Testis (tissue), 3 donors: ENCODE measurements around the gene NARF. TPM values are rescaled to one million over a fixed set of nuclear protein-coding genes. Genes with fewer than 3 reads are reported as not detected.

Experiments used
- DNase-seq: peaks from one replicate; pipeline ENCODE4 v3.0.0-alpha.2; 2019
- H3K27ac ChIP-seq, 2 donors: fragments of 200-600 bp; sonication (generic); one replicate each; pipeline ENCODE4 v1.5.1; 2019
- H3K27me3 ChIP-seq: fragments of 200-600 bp; sonication (generic); one replicate; pipeline ENCODE4 v1.5.1; 2019
- H3K36me3 ChIP-seq: fragments of 200-600 bp; sonication (generic); one replicate; pipeline ENCODE4 v1.5.1; 2017; ENCODE audit warnings: low read depth; ENCODE audit errors: missing control alignments
- H3K4me1 ChIP-seq: fragments of 200-600 bp; sonication (generic); one replicate; pipeline ENCODE4 v1.5.1; 2019
- H3K4me3 ChIP-seq, 2 donors: fragments of 200-600 bp; sonication (generic); one replicate each; pipeline ENCODE4 v1.5.1; 2017 to 2019
- H3K9me3 ChIP-seq: fragments of 200-600 bp; sonication (generic); one replicate; pipeline ENCODE4 v1.5.1; 2017
- POLR2A ChIP-seq: fragments of 450-650 bp; IDR thresholded peaks from one replicate; pipeline ENCODE4 v1.6.1; 2017; ENCODE audit warnings: antibody characterized with exemption, mild to moderate bottlenecking, moderate library complexity
- WGBS, 2 donors: methylation state at CpG; one replicate each; pipeline ENCODE4 v1.1.5; 2018; 5-methylcytosine and 5-hydroxymethylcytosine counted together
- intact Hi-C: fragments of 100-400 bp; cut with DNase I; formaldehyde crosslinking; loops from one replicate; pipeline ENCODE4 v1.15.1; 2023; ENCODE audit warnings: low total_unique reads
- polyA plus RNA-seq: library from polyadenylated mRNA; stranded (reverse); fragments of 350-450 nt; fragmentation: Illumina TruSeq; extraction: RNeasy Lipid Tissue Mini Kit (QIAGEN cat#74804); gene quantifications from one replicate; pipeline ENCODE4 v1.2.3, GENCODE V29; 2014; ENCODE audit warnings: low read depth, low replicate concordance; ENCODE audit not compliant: insufficient read depth
- total RNA-seq, 2 donors: library from RNA; depleted of rRNA; stranded (reverse); fragments of >200 nt; gene quantifications; one replicate each; pipeline ENCODE4 v1.2.3, GENCODE V29; 2016
- TF ChIP-seq, protein P1 (sequence below), 3 experiments: fragments of 450-650 bp in 2 of 3; fragments of 200-600 bp in 1 of 3; sonication (generic) in 1 of 3; IDR thresholded peaks; one replicate each; pipeline ENCODE4 v1.5.1; 2016 to 2019; ENCODE audit warnings: antibody characterized with exemption in 3 of 3, mild to moderate bottlenecking in 2 of 3, moderate library complexity in 1 of 3

Gene NARF
- total and polyA plus RNA-seq, 3 donors from 2014 or later: 115 to 161 (median 130) TPM

DNA sequence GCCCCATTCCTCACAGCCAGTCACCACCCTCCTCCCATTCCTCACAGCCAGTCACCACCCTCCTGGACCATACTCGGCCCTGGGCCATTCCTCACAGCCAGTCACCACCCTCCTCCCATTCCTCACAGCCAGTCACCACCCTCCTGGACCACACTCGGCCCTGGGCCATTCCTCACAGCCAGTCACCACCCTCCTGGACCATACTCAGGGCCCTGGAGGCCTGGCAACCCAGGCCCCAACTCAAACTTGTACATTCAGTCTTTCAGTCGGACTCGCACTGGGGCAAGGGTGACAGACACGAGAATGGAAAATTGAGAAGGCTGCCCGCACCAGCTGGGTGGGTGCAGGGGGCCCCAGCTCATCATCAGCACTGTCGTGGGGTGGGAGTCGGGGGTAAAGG is 30.6 kb downstream of the NARF start:
- Histone ChIP-seq H3K9me3 (no peaks in the 10 kb centered on the region), H3K27ac (no peak overlapping the region), H3K4me1 (peaks cover 6% of the 10 kb centered on the region), H3K36me3 (no peaks in the 10 kb centered on the region), H3K4me3 (no peak overlapping the region), H3K27me3 (no peaks in the 10 kb centered on the region)
- intact Hi-C loops: no loop called here
- WGBS, 2 donors: 44 to 81% methylated on average over 2 to 8 of the region's 8 CpGs
- TF ChIP-seq POLR2A: no peak
- TF ChIP-seq, protein P1, sequence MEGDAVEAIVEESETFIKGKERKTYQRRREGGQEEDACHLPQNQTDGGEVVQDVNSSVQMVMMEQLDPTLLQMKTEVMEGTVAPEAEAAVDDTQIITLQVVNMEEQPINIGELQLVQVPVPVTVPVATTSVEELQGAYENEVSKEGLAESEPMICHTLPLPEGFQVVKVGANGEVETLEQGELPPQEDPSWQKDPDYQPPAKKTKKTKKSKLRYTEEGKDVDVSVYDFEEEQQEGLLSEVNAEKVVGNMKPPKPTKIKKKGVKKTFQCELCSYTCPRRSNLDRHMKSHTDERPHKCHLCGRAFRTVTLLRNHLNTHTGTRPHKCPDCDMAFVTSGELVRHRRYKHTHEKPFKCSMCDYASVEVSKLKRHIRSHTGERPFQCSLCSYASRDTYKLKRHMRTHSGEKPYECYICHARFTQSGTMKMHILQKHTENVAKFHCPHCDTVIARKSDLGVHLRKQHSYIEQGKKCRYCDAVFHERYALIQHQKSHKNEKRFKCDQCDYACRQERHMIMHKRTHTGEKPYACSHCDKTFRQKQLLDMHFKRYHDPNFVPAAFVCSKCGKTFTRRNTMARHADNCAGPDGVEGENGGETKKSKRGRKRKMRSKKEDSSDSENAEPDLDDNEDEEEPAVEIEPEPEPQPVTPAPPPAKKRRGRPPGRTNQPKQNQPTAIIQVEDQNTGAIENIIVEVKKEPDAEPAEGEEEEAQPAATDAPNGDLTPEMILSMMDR (IDR thresholded peaks at IDR 0.05): no peak
- no peak for DNase-seq

DNA sequence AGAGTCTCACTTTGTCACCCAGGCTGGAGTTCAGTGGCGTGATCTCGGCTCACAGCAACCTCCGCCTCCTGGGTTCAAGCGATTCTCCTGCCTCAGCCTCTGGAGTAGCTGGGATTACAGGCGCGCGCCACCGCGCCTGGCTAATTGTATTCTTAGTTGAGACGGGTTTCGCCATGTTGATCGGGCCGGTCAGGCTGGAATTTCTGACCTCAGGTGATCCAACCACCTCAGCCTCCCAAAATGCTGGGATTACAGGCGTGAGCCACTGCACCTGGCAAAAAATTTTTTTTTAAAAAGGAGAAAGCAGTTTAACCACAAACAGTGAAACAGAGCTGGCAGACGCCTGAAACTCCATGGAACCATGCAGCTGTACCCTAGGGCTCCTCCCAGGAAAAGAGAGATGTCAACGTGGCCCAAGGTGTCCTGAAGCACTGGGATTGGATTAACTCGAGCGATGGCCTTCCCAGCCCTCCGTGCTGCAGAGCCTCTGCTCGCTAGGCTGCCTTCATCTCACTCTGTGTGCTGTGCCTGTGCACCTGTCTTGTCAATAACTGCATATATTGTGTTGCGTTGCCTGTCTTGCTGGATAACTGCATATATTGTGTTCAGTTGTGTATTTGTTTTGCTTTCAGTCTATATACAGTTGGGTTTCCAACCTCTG is 31.4 kb downstream of the NARF start:
- no peaks in the 10 kb centered on the region for H3K36me3 ChIP-seq
- no peak overlapping the region for H3K4me3 ChIP-seq
- H3K9me3 ChIP-seq: no peaks in the 10 kb centered on the region
- 93 to 96% methylated on average over 18 to 21 of the region's 21 CpGs for WGBS, 2 donors
- no peaks in the 10 kb centered on the region for H3K27me3 ChIP-seq
- H3K4me1 ChIP-seq: peaks cover 6% of the 10 kb centered on the region
- H3K27ac ChIP-seq: no peak overlapping the region
- no peak for DNase-seq
- intact Hi-C loops: no loop called here
- no peak for TF ChIP-seq POLR2A
- TF ChIP-seq, protein P1 (IDR thresholded peaks at IDR 0.05): no peak

DNA sequence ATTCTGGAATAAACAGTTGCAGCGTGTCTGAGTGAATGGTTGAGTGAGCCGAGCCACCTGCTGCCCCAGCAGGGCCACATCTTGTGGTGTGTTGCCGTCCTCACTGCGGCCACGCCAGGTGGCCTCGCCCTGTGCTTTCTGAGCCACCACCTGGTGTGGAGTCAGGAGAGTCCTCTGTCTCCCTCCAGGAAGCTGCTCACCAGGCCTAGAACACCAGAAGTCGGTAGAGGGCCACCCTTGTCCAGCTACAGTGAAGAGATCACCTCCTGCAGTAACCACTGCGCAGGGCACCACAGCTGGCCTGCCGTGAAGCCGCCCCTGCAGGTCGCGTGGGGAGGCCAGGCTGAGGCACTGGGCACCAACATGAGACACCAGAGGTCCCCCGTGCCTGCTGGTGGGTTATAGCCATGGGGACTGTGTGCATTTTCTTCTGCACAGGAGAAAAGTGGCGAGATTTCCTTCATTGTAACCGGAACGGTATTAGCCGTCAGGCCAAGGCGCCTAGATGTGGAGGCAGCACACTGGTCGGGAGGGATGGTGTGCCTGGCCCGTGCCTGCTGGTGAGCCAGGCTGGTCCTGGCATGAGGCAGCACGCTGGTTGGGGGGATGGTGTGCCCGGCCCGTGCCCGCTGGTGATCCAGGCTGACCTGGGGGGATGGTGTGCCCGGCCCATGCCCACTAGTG is 32.1 kb downstream of the NARF start:
- TF ChIP-seq, protein P1 (IDR thresholded peaks at IDR 0.05): no peak
- TF ChIP-seq POLR2A: no peak
- Histone ChIP-seq H3K9me3 (no peaks in the 10 kb centered on the region), H3K27ac (no peak overlapping the region), H3K4me1 (peaks cover 6% of the 10 kb centered on the region), H3K36me3 (no peaks in the 10 kb centered on the region), H3K27me3 (no peaks in the 10 kb centered on the region), H3K4me3 (no peak overlapping the region)
- intact Hi-C loops: no loop called here
- no peak for DNase-seq
- WGBS, 2 donors: 91 to 92% methylated on average over 19 to 25 of the region's 25 CpGs

DNA sequence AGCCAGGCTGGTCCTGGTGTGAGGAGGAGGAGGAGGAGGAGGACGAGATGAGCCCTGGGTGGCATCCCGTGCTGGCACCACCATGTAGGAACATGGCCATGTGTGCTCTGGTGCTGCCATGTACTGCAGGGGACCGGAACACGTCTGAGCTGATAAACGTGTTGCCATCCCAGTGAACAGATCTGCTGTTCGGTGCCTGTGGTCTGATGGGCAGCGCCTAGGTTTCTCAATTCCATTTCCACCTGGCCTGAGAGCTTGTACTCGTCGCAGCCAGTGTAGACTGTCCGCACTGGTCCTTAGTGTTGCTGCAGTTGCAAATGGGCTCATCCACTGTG is 32.6 kb downstream of the NARF start:
- no peak for DNase-seq
- Histone ChIP-seq H3K9me3 (no peaks in the 10 kb centered on the region), H3K4me1 (peaks cover 4% of the 10 kb centered on the region), H3K27ac (no peak overlapping the region), H3K36me3 (no peaks in the 10 kb centered on the region), H3K27me3 (no peaks in the 10 kb centered on the region), H3K4me3 (no peak overlapping the region)
- intact Hi-C loops: no loop called here
- no peak for TF ChIP-seq POLR2A
- TF ChIP-seq, protein P1 (IDR thresholded peaks at IDR 0.05): no peak
- 90% methylated on average over 10 of the region's 10 CpGs for WGBS, 2 donors

DNA sequence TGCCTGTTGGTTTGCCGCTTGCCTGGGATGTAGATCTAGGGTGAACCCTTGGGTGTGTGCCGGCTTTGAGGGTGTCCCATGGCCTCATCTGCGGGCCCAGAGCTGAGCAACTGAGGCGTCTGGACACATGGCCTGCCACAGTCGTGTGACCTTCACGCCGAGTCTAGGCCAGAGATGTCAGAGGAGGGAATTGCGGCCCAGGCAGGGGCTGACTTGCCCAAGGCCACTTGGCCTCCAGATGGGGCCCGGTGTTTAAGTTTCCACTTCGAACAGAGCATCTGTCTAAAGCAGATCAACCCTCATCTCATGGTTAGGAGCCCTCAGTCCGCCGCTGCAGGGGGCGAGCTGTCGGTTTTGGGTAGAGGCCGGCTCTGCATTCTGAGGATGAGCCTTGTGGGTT is 33.0 kb downstream of the NARF start:
- H3K27ac ChIP-seq: no peak overlapping the region
- TF ChIP-seq, protein P1 (IDR thresholded peaks at IDR 0.05): no peak
- no peak for TF ChIP-seq POLR2A
- no peaks in the 10 kb centered on the region for H3K27me3 ChIP-seq
- no peaks in the 10 kb centered on the region for H3K9me3 ChIP-seq
- DNase-seq: no peak
- intact Hi-C loops: no loop called here
- H3K4me1 ChIP-seq: peaks cover under 1% of the 10 kb centered on the region
- H3K4me3 ChIP-seq: no peak overlapping the region
- 87 to 90% methylated on average over 10 to 15 of the region's 15 CpGs for WGBS, 2 donors
- no peaks in the 10 kb centered on the region for H3K36me3 ChIP-seq
